Activated T-cell treated with anti-CD3 and anti-CD28 coated beads, Interleukin-2, amount 50 U/mL, for 72 hours (primary cell): ENCODE measurements around the gene DDX41. TPM values are rescaled to one million over a fixed set of nuclear protein-coding genes. Genes with fewer than 3 reads are reported as not detected.

Experiments
- ATAC-seq, 2 donors: fragments of 150-1000 bp; cut with Tn5 transposase; replicated peaks in 1 of 2; 2 replicates each; pipeline ENCODE4 v1.10.0; 2021; ENCODE audit warnings: moderate library complexity in 2 of 2, mild to moderate bottlenecking in 1 of 2
- DNase-seq, 2 donors: peaks; one replicate each; pipeline ENCODE4 v3.0.0; 2021 to 2022; ENCODE audit warnings: mixed read lengths in 1 of 2
- H3K27ac Mint-ChIP-seq: one replicate; pipeline ENCODE4 v1.8.0; 2022; ENCODE audit warnings: mild to moderate bottlenecking, moderate library complexity, mixed read lengths
- H3K27me3 Mint-ChIP-seq: one replicate; pipeline ENCODE4 v1.8.0; 2022; ENCODE audit warnings: low read depth, mixed read lengths
- H3K36me3 Mint-ChIP-seq, 2 donors: one replicate each; pipeline ENCODE4 v1.8.0; 2022; ENCODE audit warnings: mixed read lengths in 2 of 2, mild to moderate bottlenecking in 1 of 2; ENCODE audit not compliant: insufficient read depth in 2 of 2
- H3K4me1 Mint-ChIP-seq: one replicate; pipeline ENCODE4 v1.8.0; 2022; ENCODE audit warnings: low read depth, mixed read lengths
- H3K4me3 Mint-ChIP-seq, 2 donors: one replicate each; pipeline ENCODE4 v1.8.0; 2022; ENCODE audit warnings: mild to moderate bottlenecking in 2 of 2, mixed read lengths in 2 of 2, moderate library complexity in 2 of 2
- H3K9me3 Mint-ChIP-seq, 2 donors: one replicate each; pipeline ENCODE4 v1.8.0; 2022; ENCODE audit warnings: mixed read lengths in 2 of 2
- total RNA-seq, 2 donors: library from RNA; stranded (reverse); gene quantifications; one replicate each; pipeline ENCODE4 v1.2.3, GENCODE V29; 2022

DDX41 gene
- total RNA-seq, 2 donors from 2014 or later: 89.2 to 117 TPM

DNA sequence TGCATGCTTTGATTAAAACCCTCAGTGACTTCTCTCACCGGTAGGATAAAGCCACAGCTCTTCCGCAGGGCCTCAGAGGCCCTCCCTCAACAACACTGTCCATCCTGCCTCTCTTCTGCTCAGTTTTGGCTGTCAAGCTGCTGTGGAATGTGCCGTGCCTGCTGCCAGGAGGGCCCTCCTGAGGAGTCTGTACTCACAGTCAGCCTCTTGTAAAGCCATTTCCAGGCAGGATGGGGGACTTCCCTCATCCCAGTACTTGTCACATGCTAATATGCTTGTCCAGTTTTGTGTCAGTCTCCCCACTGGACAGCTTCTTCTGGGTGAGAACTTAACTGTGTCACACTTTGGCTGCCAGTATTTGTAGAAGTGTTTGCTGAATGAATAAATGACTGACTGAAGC lies 13.9 kb upstream of the DDX41 start:
- DNase-seq (no peak), ATAC-seq (no peak)
- no peaks in the 10 kb centered on the region for H3K4me1 Mint-ChIP-seq
- peak overlapping the region; percentile 29 for H3K27ac Mint-ChIP-seq
- peaks cover 2% of the 10 kb centered on the region in 2 donors for H3K36me3 Mint-ChIP-seq
- no peak overlapping the region for H3K4me3 Mint-ChIP-seq
- no peaks in the 10 kb centered on the region for H3K27me3 Mint-ChIP-seq
- no peaks in the 10 kb centered on the region for H3K9me3 Mint-ChIP-seq

DNA sequence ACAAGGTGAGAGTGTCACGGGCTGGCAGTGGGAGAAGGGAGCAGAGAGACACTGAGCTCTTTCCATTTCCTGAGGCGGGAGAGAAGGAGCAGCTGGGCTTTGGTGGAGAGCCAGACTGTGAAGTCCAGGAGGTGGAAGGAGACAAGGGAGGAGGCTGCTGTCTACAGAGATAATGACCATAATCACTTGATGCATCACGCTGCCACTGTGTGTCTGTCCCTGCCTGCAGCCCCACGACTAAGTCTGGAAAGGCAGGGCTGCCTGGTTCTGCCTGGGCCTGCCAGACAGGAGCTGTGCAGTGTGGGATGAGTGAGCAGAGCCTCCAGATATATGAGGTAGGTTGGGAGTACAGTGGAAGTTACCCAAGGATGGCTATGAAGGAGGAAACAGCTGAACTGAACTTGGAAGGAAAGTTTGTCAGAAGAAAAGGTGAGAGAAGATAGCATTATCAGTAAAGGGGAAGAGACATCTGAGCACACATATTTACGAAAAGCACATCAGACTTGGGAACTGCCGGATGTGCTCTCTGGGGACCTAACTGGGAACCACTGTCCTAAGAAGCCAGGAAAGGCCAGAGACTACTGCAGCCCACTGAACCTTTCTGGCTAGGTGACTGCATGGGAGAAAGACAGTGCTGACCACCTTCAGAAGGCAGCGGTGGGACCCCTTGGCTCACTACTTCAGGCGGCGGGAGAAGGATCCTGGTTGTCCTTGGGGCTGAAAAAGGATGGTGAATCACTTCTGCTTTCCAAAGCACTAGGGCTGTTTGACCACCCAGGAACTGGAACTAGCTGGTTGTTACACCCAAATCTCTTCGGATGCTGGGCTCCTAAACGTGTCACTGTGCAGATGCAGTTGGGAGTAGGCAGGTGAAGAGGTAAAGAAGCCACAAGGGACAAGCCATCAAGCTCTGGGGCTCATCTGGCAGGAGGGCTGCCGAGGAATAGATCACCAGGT lies 12.8 kb upstream of the DDX41 start:
- H3K4me1 Mint-ChIP-seq: no peaks in the 10 kb centered on the region
- no peaks in the 10 kb centered on the region for H3K9me3 Mint-ChIP-seq
- no peak for ATAC-seq
- peaks cover 2% of the 10 kb centered on the region in 2 donors for H3K36me3 Mint-ChIP-seq
- H3K4me3 Mint-ChIP-seq: no peak overlapping the region
- no peak for DNase-seq
- no peaks in the 10 kb centered on the region for H3K27me3 Mint-ChIP-seq
- no peak overlapping the region for H3K27ac Mint-ChIP-seq

DNA sequence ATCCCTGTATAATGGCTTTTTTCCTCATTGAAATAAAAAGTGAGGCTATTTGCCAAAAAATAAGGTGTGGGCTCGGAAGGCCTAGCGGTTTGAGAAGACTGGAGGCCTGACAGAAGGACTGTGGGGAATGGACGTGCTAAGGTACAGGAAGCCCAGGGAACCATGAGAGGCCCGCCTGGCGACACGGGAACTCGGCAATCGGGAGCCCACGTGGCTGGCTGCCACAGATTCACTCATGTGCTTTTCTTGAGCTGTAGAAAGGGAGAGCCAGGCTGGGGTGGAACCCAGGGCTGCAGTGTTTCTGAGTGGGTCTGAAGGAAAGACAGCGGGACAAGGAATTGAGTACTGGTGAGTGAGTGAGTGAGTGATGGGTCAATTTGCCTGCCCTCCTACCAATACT lies 11.9 kb upstream of the DDX41 start:
- Mint-ChIP-seq H3K36me3 (peaks cover 2 to 3% of the 10 kb centered on the region in 2 donors), H3K4me1 (no peaks in the 10 kb centered on the region), H3K27ac (no peak overlapping the region), H3K4me3 (no peak overlapping the region), H3K27me3 (no peaks in the 10 kb centered on the region), H3K9me3 (no peaks in the 10 kb centered on the region)
- DNase-seq (no peak), ATAC-seq (no peak)

DNA sequence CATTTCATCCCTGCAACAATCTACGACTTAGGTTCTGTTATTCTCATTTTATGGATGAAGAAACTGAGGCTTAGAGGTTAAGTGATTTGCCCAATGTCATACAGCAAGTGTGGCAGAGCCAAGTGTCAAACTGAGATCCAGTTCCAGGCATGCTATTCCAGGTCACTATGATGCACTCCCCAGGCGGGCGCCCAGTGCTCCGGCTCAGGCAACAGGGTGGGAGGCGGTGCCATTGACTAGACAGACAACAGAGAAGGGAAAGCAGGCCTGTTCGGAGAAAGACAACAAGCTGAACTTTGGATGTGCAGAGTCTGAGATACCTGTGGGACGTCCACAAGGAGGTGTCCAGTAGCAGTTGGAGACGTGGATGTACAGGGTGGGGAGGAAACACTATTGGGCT lies 10.8 kb upstream of the DDX41 start:
- no peaks in the 10 kb centered on the region for H3K4me1 Mint-ChIP-seq
- H3K36me3 Mint-ChIP-seq: peaks cover 2 to 6% of the 10 kb centered on the region in 2 donors
- no peaks in the 10 kb centered on the region for H3K27me3 Mint-ChIP-seq
- H3K4me3 Mint-ChIP-seq: no peak overlapping the region
- ATAC-seq (no peak), DNase-seq (no peak)
- no peak overlapping the region for H3K27ac Mint-ChIP-seq
- no peaks in the 10 kb centered on the region for H3K9me3 Mint-ChIP-seq

DNA sequence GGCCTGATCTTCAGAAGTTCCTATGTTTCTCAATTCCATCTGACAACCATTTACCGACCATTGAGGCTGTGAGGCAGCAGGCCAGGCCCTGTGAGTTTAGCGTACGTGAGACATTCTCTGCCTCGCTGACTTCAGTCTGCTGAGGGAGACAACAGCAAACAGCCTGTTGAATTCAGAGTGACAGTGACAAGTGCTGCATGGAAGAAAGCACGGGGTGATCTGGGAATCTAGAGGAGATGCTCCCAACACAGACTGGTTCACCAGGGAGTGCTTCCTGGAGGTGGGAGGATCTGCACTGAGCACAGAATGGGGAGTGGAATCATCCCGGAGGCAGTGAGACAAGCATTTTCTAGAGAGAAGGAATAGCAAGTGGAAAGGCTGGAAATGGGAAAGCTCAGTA lies 10.0 kb upstream of the DDX41 start:
- Mint-ChIP-seq H3K27me3 (no peaks in the 10 kb centered on the region), H3K27ac (no peak overlapping the region), H3K4me3 (no peak overlapping the region), H3K36me3 (peaks cover 0 to 6% of the 10 kb centered on the region in 2 donors), H3K9me3 (no peaks in the 10 kb centered on the region), H3K4me1 (no peaks in the 10 kb centered on the region)
- no peak for DNase-seq
- no peak for ATAC-seq

DNA sequence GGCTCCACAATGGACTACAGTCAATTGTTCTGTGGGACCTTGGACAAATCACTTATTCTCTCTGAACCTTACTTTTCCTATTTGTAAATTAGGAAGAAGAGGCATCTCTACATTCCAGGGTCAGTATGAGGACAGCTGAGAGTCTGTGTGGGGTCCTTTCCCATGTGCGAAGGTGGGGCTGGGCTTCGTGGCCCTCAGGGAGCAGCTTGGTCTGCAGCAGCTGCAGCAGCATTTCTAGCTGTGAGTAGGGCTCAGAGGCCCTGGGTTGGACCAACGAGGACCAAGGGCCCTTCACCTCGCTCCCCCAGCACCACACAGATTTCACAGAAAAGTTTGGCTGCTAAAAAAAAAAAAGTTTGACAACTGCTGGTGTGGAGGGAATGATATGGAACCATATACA lies 9.4 kb upstream of the DDX41 start:
- DNase-seq: no peak

DNA sequence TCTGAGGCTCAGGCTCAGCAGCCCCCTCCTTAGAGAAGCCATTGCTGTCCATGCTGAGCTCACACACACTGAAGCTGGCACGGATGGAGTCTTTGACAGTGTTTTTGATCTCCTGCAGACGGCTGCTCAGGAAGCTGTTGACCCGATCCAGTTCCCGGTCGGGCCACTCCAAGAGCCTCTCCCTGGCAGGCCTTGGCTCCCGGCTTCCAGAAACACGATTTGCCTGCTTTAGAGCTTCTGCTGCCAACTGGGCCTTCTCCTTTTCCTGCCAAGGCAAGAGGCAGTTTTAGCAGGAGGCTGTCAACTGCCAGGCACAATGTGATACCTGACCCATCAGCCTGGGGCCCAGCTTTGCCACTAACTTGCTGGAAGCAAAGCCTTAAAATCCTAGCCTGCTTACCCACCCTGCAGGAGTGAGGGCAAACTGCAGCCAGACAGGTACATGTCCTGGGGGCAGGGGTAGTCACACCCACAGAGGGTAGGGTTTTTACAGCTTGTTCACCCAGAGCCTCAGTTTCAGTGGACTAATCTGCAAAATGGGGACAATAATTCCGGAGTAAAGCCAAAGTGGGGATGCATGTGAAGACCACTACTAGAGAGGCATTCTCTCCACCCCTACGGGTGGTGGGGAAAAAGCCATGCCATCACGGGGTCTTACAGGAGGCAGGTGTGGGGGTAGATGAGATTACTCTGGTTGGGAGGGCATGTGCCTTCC lies 8.3 kb upstream of the DDX41 start:
- ATAC-seq (no peak), DNase-seq (no peak)
- no peaks in the 10 kb centered on the region for H3K27me3 Mint-ChIP-seq
- H3K4me1 Mint-ChIP-seq: peaks cover 16% of the 10 kb centered on the region
- no peaks in the 10 kb centered on the region for H3K9me3 Mint-ChIP-seq
- H3K4me3 Mint-ChIP-seq: no peak overlapping the region
- peaks cover 0 to 3% of the 10 kb centered on the region in 2 donors for H3K36me3 Mint-ChIP-seq
- no peak overlapping the region for H3K27ac Mint-ChIP-seq

More for the DNA sequence above, 9.4 kb upstream of the DDX41 start:
- no peak overlapping the region for H3K27ac Mint-ChIP-seq
- no peak for ATAC-seq
- no peaks in the 10 kb centered on the region for H3K27me3 Mint-ChIP-seq
- H3K9me3 Mint-ChIP-seq: no peaks in the 10 kb centered on the region
- no peak overlapping the region for H3K4me3 Mint-ChIP-seq
- H3K36me3 Mint-ChIP-seq: peaks cover 0 to 6% of the 10 kb centered on the region in 2 donors
- peaks cover 5% of the 10 kb centered on the region for H3K4me1 Mint-ChIP-seq

DNA sequence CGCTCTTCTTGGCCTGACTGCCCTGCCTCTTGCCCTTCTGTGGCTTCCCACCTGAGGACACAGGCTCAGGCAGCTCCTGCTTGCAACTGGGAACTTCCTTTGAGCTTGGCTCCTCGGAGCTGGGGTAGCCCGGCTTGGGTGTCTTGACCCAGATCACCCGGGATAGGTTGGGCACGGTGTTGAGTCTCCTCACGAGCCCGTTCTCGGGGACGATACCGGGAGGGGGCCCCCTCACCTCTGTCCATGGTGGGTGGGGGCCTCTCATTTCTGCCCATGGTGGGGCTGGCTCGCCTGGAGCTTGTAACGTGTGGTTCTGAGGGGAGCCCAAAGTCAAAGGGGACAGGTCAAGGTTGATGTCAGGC lies 7.8 kb upstream of the DDX41 start:
- H3K4me3 Mint-ChIP-seq: no peak overlapping the region
- ATAC-seq (no peak), DNase-seq (no peak)
- no peaks in the 10 kb centered on the region for H3K9me3 Mint-ChIP-seq
- peaks cover 0 to 3% of the 10 kb centered on the region in 2 donors for H3K36me3 Mint-ChIP-seq
- peaks cover 22% of the 10 kb centered on the region for H3K4me1 Mint-ChIP-seq
- H3K27me3 Mint-ChIP-seq: no peaks in the 10 kb centered on the region
- no peak overlapping the region for H3K27ac Mint-ChIP-seq

DNA sequence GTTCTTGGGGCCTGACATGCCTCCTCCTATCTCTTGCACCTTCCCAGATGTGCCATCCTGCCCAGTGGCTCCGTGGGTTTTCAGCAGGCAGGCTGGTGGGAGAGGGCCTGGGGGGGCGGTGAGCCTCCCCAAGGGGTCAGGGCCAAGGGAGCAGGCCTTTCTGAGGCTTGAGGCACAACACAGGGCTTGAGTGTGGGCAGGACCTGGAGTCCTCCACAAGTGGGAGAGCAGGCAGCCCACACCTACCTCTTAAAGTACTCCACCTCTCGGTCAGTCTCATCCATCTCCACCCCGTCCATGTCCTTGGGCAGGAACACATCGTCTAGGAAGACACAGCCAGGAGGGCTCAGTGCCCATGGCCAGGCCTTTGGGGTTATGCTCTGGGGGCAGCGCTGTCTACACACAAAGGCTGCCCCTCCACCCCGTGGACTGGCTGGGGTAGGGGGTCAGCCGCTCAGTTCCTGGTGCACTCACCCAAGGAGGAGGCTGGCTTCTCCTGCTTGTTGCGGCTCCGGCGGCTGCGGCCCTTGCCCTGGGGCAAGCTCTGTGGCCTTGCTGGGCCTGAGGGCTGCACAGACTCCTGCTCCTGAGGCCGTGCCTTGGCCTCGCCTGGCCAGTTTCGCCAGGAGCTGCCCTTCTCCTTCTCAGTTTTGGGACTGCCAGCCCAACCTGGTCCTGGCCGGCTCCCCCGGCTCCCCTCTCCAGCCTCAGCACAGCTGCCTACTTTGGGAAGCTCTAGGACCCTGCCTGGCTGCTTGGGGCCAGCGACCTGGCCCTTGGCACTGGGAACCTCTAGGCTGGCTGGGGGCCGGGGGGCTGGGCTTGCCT lies 7.2 kb upstream of the DDX41 start:
- H3K9me3 Mint-ChIP-seq: no peaks in the 10 kb centered on the region
- peaks cover 28% of the 10 kb centered on the region for H3K4me1 Mint-ChIP-seq
- no peaks in the 10 kb centered on the region for H3K27me3 Mint-ChIP-seq
- H3K4me3 Mint-ChIP-seq: no peak overlapping the region
- peaks cover 0 to 3% of the 10 kb centered on the region in 2 donors for H3K36me3 Mint-ChIP-seq
- no peak for ATAC-seq
- H3K27ac Mint-ChIP-seq: no peak overlapping the region
- no peak for DNase-seq

DNA sequence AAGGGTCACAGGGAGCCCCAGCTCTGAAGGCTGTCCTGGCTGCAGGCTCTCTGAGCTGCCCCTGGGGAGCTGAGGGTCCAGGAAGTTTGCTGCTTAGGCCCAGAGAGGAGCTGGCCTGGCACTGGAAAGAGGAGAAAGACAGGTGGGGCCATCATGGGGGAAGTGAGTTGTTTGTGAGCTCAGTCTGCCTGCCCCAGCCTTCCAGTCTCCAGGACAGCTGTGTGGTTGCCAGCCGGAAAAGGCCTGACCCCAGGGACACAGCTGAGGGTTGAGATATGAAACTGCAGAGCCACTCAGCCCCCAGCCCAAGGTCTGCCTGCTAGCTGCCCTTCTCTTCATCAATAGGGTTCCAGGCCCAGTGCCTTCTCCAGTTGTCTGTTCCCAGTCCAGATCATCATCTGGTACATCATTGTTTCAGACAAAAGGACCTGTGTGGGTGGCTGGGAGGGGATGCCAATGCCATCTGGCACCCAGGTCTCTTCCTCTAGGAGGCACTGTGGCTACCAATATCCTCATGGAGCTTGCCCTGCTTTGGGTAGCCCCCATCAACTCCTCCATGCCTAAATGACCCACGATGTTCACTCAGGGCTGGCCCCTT lies 4.3 kb upstream of the DDX41 start:
- Mint-ChIP-seq H3K27ac (peak overlapping the region; percentile 55), H3K36me3 (peaks cover 5 to 12% of the 10 kb centered on the region in 2 donors), H3K4me1 (peaks cover 45% of the 10 kb centered on the region), H3K4me3 (no peak overlapping the region), H3K9me3 (no peaks in the 10 kb centered on the region), H3K27me3 (no peaks in the 10 kb centered on the region)
- DNase-seq (no peak), ATAC-seq (no peak)

DNA sequence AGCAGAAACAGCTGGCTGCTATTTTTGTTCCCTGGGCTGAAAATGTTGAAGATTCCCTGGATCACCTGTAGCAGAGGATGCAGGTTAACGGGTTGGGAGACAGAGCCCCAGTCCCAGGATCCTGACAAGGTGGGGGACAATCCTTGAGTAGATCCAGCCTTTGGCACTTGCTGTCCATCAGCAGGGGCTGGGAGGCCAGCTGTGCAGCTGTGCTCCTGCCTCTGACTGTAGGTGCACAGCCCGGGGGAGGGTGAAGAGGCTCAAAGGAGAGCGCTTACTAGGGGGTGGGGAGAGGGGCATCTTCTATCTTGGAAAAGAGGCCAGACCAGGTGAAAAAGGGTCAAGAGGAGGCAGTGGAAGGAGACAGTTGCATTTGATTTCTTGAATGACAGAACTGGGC lies 3.5 kb upstream of the DDX41 start:
- no peaks in the 10 kb centered on the region for H3K9me3 Mint-ChIP-seq
- no peak for DNase-seq
- ATAC-seq: no peak
- peak overlapping the region; percentile 39 for H3K27ac Mint-ChIP-seq
- H3K4me3 Mint-ChIP-seq: no peak overlapping the region
- H3K27me3 Mint-ChIP-seq: no peaks in the 10 kb centered on the region
- H3K4me1 Mint-ChIP-seq: peaks cover 52% of the 10 kb centered on the region
- H3K36me3 Mint-ChIP-seq: peaks cover 6 to 14% of the 10 kb centered on the region in 2 donors

DNA sequence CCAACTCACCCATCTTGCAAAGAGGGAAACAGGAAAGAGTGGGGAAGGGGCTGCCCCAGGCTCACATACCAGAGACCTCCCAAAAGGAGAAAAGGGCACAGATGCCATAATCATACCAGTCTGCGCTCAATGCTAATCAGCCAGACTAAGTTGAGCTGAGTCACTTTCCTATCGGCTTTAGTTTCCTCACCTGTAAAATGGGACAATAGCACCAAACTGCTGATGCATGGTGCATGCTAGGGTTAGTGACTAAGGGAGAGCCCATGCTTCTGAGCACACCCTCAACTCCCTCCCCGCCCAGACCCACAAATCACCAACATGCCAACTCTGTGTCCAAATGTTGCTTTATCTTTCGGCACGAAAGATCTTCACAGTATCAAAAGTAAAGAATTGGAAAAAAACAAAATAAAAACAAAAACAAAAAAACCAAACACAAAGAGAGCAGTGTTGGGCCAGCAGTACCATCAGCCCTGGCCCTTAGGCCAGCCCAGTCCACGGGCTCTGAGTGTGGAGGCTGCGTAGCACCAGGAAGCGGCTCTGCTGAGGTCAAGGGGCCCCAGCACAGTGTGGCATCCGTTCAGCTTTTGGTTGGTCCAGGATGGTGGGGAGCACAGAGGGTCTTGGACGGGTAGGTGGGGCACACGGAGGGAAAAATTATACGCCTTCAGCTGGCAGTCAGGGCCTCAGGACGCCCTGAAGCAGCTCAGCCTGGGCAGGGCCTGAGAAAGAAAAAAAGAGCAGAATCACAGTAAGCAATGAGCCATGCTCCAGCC lies 2.9 kb upstream of the DDX41 start:
- Mint-ChIP-seq H3K9me3 (no peaks in the 10 kb centered on the region), H3K4me3 (peak overlapping the region; percentile 24 to 38)

More for the DNA sequence above, 2.9 kb upstream of the DDX41 start:
- Mint-ChIP-seq H3K27me3 (no peaks in the 10 kb centered on the region), H3K4me1 (peaks cover 58% of the 10 kb centered on the region), H3K36me3 (peaks cover 6 to 16% of the 10 kb centered on the region in 2 donors), H3K27ac (peak overlapping the region; percentile 63)
- ATAC-seq (no peak), DNase-seq (no peak)
